Spleen (tissue), 11 donors: ENCODE results near the gene RAB1A. TPM values are rescaled to one million over a fixed set of nuclear protein-coding genes. Genes with fewer than 3 reads are reported as not detected.
A peak's percentile ranks its signal among the peaks of the same experiment; 100 is the strongest.

Experiments
- DNase-seq: peaks from one replicate; pipeline ENCODE4 v3.0.0-alpha.2; 2020
- H3K27ac ChIP-seq, 8 donors: fragments of 200-600 bp; sonication (generic) in 7 of 8; 1 replicate in 4 of 8; 2 replicates in 4 of 8; pipeline versions ENCODE4 v1.5.0 to v1.8.0; 2016 to 2021; ENCODE audit warnings: inconsistent platforms in 4 of 8, mild to moderate bottlenecking in 4 of 8, moderate library complexity in 1 of 8
- H3K27me3 ChIP-seq, 7 donors: fragments of 200-600 bp; sonication (generic) in 6 of 7; replicated peaks in 1 of 7; 1 replicate in 4 of 7; 2 replicates in 3 of 7; pipeline versions ENCODE4 v1.5.0 to v1.8.0; 2016 to 2021; ENCODE audit warnings: inconsistent platforms in 3 of 7, mild to moderate bottlenecking in 1 of 7
- H3K36me3 ChIP-seq, 6 donors: fragments of 200-600 bp; sonication (generic) in 5 of 6; 1 replicate in 4 of 6; 2 replicates in 2 of 6; pipeline versions ENCODE4 v1.5.0 to v1.8.0; 2016 to 2021; ENCODE audit warnings: inconsistent platforms in 2 of 6
- H3K4me1 ChIP-seq, 6 donors: fragments of 200-600 bp; sonication (generic) in 5 of 6; 1 replicate in 3 of 6; 2 replicates in 3 of 6; pipeline versions ENCODE4 v1.5.0 to v1.8.0; 2016 to 2021; ENCODE audit warnings: inconsistent platforms in 3 of 6
- H3K4me3 ChIP-seq, 8 donors: fragments of 200-600 bp; sonication (generic) in 7 of 8; 1 replicate in 4 of 8; 2 replicates in 4 of 8; pipeline versions ENCODE4 v1.5.0 to v1.8.0; 2016 to 2021; ENCODE audit warnings: inconsistent platforms in 4 of 8, mild to moderate bottlenecking in 4 of 8, moderate library complexity in 2 of 8
- H3K9me3 ChIP-seq, 8 donors: fragments of 200-600 bp; sonication (generic) in 7 of 8; 1 replicate in 4 of 8; 2 replicates in 4 of 8; pipeline versions ENCODE4 v1.5.0 to v1.8.0; 2016 to 2021; ENCODE audit warnings: inconsistent platforms in 4 of 8
- CTCF ChIP-seq, 11 experiments: fragments of 200-600 bp in 7 of 11; fragments of 450-650 bp in 4 of 11; sonication (generic) in 4 of 11; IDR thresholded peaks in 8 of 11; conservative IDR thresholded peaks in 3 of 11; 1 replicate in 7 of 11; 2 replicates in 4 of 11; pipeline versions ENCODE4 v1.4.0 to v1.8.0; 2016 to 2021; ENCODE audit warnings: antibody characterized with exemption in 11 of 11, inconsistent platforms in 4 of 11, mild to moderate bottlenecking in 1 of 11
- POLR2A ChIP-seq, 3 donors: fragments of 450-650 bp; IDR thresholded peaks; one replicate each; pipeline ENCODE4 v1.5.1; 2017; ENCODE audit warnings: antibody characterized with exemption in 3 of 3, mild to moderate bottlenecking in 1 of 3
- POLR2AphosphoS5 ChIP-seq, 3 donors: sonication (generic); formaldehyde crosslinking; IDR thresholded peaks; one replicate each; pipeline ENCODE4 v1.5.1; 2017; ENCODE audit warnings: antibody characterized with exemption in 3 of 3
- WGBS, 5 donors: extraction: QIAGEN DNeasy Blood & Tissue Kit in 3 of 5; methylation state at CpG; one replicate each; pipeline versions ENCODE4 v1.1.5 to v1.1.7; 2013 to 2018; 5-methylcytosine and 5-hydroxymethylcytosine counted together
- intact Hi-C: fragments of 100-400 bp; cut with DNase I; formaldehyde crosslinking; loops from one replicate; pipeline ENCODE4 v1.15.0; 2023; ENCODE audit warnings: low total_unique reads
- polyA plus RNA-seq, 3 donors: library from polyadenylated mRNA; stranded (reverse); fragments of 200-250 nt; gene quantifications; one replicate each; pipeline ENCODE4 v1.2.1, GENCODE V29; 2013
- total RNA-seq, 7 donors: library from RNA; depleted of rRNA in 3 of 7; stranded (reverse); fragments of >200 nt in 3 of 7; fragmentation: NEBNext Ultra II Directional in 4 of 7; extraction: Animal tissue kit (Norgen Biotek cat#: 25700) in 4 of 7; gene quantifications; one replicate each; pipeline versions ENCODE4 v1.1.0 to v1.2.1, GENCODE V29; 2016 to 2021
- donor health status: healthy with polysubstance abuse.
- donor health status: DM: no; HTN: no; CAD: no; lungs with moderate emphysema.
- donor health status: DM: no; HTN: no; CAD: no.
- donor health status: Bipolar disorder and iron deficiency.
- donor health status: healthy.
- donor health status: DM: no; HTN: no; CAD: no.
- donor health status: DM: yes; HTN: yes; CAD: no.

The RAB1A gene
- total and polyA plus RNA-seq, 10 donors = 47.7 to 101 (median 88.2) TPM

GRCh38 chr2:65053199-65053598 is 76.7 kb downstream of the RAB1A start:
- peaks cover 32 to 54% (median 46%) of the 10 kb centered on the region in 6 donors for H3K4me1 ChIP-seq
- DNase-seq = no peak
- H3K27me3 ChIP-seq = no peaks in the 10 kb centered on the region
- no peaks in the 10 kb centered on the region for H3K36me3 ChIP-seq
- intact Hi-C loops = no loop called here
- 7 to 23% (median 13%) methylated on average over 1 of the region's 1 CpG for WGBS, 5 donors
- H3K4me3 ChIP-seq = no peak overlapping the region
- TF ChIP-seq POLR2A (IDR thresholded peaks at IDR 0.05) = no peak
- TF ChIP-seq POLR2AphosphoS5 (IDR thresholded peaks at IDR 0.05) = peak in 1 of 3 donors; percentile 84
- peak overlapping the region; percentile 14 to 81 (median 62) for H3K27ac ChIP-seq
- H3K9me3 ChIP-seq = no peaks in the 10 kb centered on the region

GRCh38 chr2:65050931-65051330 is 79.0 kb downstream of the RAB1A start:
- 92 to 98% (median 95%) methylated on average over 3 of the region's 3 CpGs for WGBS, 5 donors
- no peak overlapping the region for H3K4me3 ChIP-seq
- TF ChIP-seq POLR2AphosphoS5 (IDR thresholded peaks at IDR 0.05) = no peak
- no peak for TF ChIP-seq CTCF (IDR thresholded peaks at IDR 0.05 in 8 of 11, conservative IDR thresholded peaks at IDR 0.05 in 3 of 11)
- no peak for TF ChIP-seq POLR2A (IDR thresholded peaks at IDR 0.05)

DNA sequence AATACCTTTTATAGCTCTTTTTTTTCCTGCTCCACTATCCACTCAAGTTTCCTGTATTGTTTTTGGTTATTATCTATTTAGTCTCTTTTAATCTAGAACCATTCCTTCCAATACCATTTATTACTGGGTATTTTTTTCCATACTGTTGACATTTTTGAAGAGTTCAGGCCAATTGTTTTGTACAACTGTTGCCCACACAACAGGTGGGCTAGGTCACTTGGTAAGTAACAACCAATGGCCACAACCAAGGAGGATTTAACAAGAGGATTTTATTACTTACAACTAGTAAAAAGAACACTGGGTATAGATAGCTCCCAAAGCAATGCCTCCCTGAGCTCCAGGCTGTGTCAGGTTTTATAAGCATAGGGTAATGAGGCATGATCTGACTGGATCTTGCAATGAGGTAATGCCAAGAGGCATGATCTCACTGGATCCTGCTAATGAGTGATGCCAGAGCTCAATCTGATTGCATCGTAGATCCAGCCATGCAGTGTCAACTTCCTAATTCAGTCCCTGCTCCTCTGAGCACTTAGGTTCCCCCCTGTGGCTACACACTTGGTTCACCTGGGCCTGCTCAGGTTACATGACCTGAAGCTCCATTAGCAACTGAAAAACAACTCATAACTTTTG is 80.8 kb downstream of the RAB1A start:
- Histone ChIP-seq H3K4me3 (no peak overlapping the region), H3K27ac (no peak overlapping the region), H3K4me1 (peaks cover 11 to 22% (median 17%) of the 10 kb centered on the region in 6 donors), H3K9me3 (peaks cover 0 to 13% (median 9%) of the 10 kb centered on the region in 8 donors), H3K36me3 (peaks cover 0 to 37% (median 3%) of the 10 kb centered on the region in 6 donors), H3K27me3 (no peaks in the 10 kb centered on the region)
- TF ChIP-seq POLR2AphosphoS5 (IDR thresholded peaks at IDR 0.05) = no peak
- no peak for TF ChIP-seq CTCF (IDR thresholded peaks at IDR 0.05 in 8 of 11, conservative IDR thresholded peaks at IDR 0.05 in 3 of 11)
- TF ChIP-seq POLR2A (IDR thresholded peaks at IDR 0.05) = no peak
- intact Hi-C loops = no loop called here
- WGBS, 5 donors = 75 to 100% (median 89%) methylated on average over 1 of the region's 1 CpG
- DNase-seq = no peak

More at GRCh38 chr2:65050931-65051330, 79.0 kb downstream of the RAB1A start:
- DNase-seq = no peak
- intact Hi-C loops = no loop called here
- H3K27me3 ChIP-seq = no peaks in the 10 kb centered on the region
- no peaks in the 10 kb centered on the region for H3K9me3 ChIP-seq
- no peak overlapping the region for H3K27ac ChIP-seq
- H3K36me3 ChIP-seq = peaks cover 0 to 19% (median 0%) of the 10 kb centered on the region in 6 donors
- H3K4me1 ChIP-seq = peaks cover 23 to 39% (median 33%) of the 10 kb centered on the region in 6 donors

- WGBS, 5 donors = 82 to 93% (median 89%) methylated on average over 11 of the region's 11 CpGs
- no peak overlapping the region for H3K27ac ChIP-seq
- peaks cover 0 to 53% (median 5%) of the 10 kb centered on the region in 6 donors for H3K36me3 ChIP-seq
- no peak overlapping the region for H3K4me3 ChIP-seq
- peaks cover 0 to 12% (median 4%) of the 10 kb centered on the region in 6 donors for H3K4me1 ChIP-seq
- DNase-seq = no peak
- no peaks in the 10 kb centered on the region for H3K27me3 ChIP-seq
- TF ChIP-seq POLR2A (IDR thresholded peaks at IDR 0.05) (no peak), CTCF (IDR thresholded peaks at IDR 0.05 in 8 of 11, conservative IDR thresholded peaks at IDR 0.05 in 3 of 11) (no peak), POLR2AphosphoS5 (IDR thresholded peaks at IDR 0.05) (no peak)
- intact Hi-C loops = no loop called here
- H3K9me3 ChIP-seq = peaks cover 0 to 23% (median 16%) of the 10 kb centered on the region in 8 donors
Measured at GRCh38 chr2:65046633-65047407, 83.1 kb downstream of the RAB1A start.
